Epithelial cell of esophagus (primary cell): ENCODE data around the gene RCAN3.

Experiments
- DNase-seq: peaks from one replicate; pipeline ENCODE4 v3.0.0; 2010; ENCODE audit warnings: low read depth
- H3K4me3 ChIP-seq: 2 replicates; pipeline ENCODE4 v1.5.1; 2011; ENCODE audit warnings: mild to moderate bottlenecking, low read length, control low read depth
- TF ChIP-seq, protein P1 (sequence below): IDR thresholded peaks from 2 replicates; pipeline ENCODE4 v1.5.1; 2011; ENCODE audit warnings: low read depth, mild to moderate bottlenecking, low read length, control low read depth, inconsistent platforms; ENCODE audit not compliant: insufficient read depth; ENCODE audit errors: missing control alignments

The RCAN3 gene

GRCh38 chr1:24474193-24474592 is 28.4 kb upstream of the RCAN3 start:
- TF ChIP-seq, protein P1, sequence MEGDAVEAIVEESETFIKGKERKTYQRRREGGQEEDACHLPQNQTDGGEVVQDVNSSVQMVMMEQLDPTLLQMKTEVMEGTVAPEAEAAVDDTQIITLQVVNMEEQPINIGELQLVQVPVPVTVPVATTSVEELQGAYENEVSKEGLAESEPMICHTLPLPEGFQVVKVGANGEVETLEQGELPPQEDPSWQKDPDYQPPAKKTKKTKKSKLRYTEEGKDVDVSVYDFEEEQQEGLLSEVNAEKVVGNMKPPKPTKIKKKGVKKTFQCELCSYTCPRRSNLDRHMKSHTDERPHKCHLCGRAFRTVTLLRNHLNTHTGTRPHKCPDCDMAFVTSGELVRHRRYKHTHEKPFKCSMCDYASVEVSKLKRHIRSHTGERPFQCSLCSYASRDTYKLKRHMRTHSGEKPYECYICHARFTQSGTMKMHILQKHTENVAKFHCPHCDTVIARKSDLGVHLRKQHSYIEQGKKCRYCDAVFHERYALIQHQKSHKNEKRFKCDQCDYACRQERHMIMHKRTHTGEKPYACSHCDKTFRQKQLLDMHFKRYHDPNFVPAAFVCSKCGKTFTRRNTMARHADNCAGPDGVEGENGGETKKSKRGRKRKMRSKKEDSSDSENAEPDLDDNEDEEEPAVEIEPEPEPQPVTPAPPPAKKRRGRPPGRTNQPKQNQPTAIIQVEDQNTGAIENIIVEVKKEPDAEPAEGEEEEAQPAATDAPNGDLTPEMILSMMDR, result no peak
- DNase-seq, result no peak
- no peak overlapping the region for H3K4me3 ChIP-seq

DNA sequence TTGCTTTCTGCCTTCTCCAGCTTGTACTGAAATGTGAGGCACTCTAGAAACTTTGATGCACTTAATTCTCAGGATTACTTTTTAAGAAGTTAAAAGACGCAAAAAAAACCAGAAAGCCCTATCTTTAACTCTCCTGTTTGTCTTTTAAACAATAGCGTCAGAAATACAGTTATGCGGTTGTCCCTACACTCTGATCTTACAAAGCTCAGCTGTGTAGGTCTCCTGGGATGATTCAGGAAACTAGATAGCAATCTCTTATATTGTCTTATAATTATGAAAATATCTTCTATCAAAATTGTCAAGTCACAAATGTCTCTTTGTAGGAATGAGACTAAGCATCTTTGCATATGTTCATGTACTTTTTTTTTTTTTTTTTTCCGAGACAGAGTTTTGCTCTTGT is 26.9 kb upstream of the RCAN3 start:
- TF ChIP-seq, protein P1, result no peak
- DNase-seq, result no peak
- no peak overlapping the region for H3K4me3 ChIP-seq

DNA sequence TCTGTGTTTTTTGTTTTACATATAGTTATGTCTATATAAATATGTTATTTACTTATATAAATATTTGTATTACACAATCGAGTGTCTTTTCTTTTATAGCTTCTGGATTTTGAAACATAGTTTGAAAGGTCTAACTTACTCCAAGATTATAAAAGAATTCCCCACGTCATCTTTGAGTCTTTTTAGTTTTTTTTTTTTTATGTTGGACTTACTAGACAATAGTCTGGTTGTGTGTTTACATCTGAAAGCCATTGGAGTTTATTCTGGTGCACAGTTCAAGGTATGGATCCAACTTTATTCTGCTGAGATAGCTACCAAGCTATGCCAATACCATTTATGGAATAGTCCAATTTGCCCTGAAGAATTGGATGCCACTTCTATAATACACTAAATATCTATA is 26.1 kb upstream of the RCAN3 start:
- H3K4me3 ChIP-seq, result no peak overlapping the region
- no peak for DNase-seq
- TF ChIP-seq, protein P1, result no peak

DNA sequence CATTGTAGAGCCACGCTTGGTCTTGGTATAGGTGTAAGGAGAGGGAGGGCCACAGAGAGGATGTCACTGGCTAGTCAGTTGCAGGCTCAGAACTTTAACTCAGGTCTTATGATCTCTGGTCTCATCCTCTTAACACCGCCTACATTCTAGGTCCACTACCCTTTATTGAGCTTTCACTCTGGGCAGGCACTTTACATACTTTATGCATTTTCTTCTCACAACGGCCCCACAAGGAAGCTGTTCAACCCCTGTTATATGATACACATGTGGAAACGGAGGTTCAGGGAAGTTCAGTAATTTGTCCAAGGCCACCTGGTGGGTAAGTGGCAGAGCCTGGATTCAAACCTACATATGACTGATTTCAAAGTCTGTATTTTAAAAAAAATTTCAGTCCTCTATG is 25.3 kb upstream of the RCAN3 start:
- TF ChIP-seq, protein P1, result no peak
- no peak overlapping the region for H3K4me3 ChIP-seq
- DNase-seq, result no peak

DNA sequence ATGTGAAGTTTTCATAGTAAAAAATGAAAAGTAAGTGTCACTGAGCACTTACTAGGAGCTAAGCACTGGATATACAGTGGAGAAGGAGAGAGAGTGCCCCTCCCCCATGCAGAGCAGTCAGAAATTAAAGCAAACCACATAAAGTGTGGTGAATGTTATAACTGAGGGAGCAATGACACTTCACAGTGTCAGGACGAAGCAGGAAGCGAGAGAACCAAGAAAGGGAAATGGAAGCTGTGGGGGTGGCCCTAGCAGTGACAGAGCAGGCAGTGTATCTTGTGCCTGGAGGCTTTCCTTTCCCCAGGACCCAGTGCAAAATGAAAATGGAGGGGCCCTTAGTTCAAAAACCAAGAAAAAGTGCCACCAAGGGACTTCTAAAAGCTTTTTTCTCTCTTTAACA is 21.5 kb upstream of the RCAN3 start:
- TF ChIP-seq, protein P1, result no peak
- no peak overlapping the region for H3K4me3 ChIP-seq
- no peak for DNase-seq

DNA sequence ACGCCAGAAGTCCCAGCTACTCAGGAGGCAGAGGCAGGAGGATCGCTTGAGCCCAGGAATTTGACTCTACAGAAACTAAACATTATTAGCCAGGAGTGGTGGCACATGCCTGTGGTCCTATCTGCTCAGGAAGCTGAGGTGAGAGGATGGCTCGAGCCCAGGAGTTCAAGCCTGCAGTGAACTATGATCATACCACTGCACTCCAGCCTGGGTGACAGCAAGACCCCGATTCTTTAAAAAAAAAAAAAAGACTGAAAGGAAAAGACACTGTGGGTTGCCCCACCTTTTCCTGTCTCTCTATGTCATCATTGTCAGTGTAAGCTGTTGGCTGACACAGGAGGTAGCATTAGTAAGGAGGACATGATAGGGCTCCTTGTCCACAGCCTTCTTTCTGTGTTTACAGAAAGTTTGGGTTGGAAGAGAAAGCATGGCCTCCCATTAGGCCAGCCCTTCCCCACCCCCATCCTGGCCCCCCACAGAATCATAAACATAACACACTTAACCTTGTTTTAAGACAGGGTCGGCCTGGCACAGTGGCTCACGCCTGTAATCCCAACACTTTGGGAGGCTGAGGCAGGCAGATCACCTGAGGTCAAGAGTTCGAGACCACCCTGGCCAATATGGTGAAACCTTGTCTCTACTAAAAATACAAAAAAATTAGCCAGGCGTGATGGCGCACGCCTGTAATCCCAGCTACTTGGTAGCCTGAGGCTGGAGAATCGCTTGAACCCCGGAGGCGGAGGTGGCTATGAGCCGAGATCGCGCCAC is 20.6 kb upstream of the RCAN3 start:
- TF ChIP-seq, protein P1, result no peak
- no peak for DNase-seq
- no peak overlapping the region for H3K4me3 ChIP-seq

DNA sequence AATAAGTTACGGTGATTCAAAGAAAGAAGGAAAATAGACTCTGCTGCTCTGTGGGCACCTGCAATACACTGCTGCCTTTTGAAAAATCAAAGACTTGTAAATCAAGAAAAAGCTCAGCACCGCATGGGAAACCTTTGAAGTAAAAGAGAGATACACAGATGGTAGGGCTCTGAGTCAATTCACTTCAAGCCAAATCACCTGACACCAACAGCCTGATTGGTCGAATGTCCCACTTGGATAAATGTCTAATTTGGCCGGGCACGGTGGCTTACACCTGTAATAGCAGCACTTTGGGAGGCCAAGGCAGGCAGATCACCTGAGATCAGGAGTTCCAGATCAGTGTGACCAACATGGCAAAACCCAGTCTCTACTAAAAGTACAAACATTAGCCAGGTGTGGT is 19.2 kb upstream of the RCAN3 start:
- H3K4me3 ChIP-seq, result no peak overlapping the region
- DNase-seq, result no peak
- TF ChIP-seq, protein P1, result no peak
